ENCODE data around the gene FCER1G.

The FCER1G gene

GRCh38 chr1:161215076-161215475 is at the start of gene FCER1G:
TSS of gene FCER1G (plus strand) at chr1:161215295. CDS start at chr1:161215322, 27 bp downstream.
- no peak for DNase-seq (ENCODE audit: low read depth, low spot score)
- TF ChIP-seq, protein P1, sequence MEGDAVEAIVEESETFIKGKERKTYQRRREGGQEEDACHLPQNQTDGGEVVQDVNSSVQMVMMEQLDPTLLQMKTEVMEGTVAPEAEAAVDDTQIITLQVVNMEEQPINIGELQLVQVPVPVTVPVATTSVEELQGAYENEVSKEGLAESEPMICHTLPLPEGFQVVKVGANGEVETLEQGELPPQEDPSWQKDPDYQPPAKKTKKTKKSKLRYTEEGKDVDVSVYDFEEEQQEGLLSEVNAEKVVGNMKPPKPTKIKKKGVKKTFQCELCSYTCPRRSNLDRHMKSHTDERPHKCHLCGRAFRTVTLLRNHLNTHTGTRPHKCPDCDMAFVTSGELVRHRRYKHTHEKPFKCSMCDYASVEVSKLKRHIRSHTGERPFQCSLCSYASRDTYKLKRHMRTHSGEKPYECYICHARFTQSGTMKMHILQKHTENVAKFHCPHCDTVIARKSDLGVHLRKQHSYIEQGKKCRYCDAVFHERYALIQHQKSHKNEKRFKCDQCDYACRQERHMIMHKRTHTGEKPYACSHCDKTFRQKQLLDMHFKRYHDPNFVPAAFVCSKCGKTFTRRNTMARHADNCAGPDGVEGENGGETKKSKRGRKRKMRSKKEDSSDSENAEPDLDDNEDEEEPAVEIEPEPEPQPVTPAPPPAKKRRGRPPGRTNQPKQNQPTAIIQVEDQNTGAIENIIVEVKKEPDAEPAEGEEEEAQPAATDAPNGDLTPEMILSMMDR (IDR thresholded peaks at IDR 0.05; ENCODE audit: low read depth, low read length): no peak
- in situ Hi-C loops (cut with HindIII; ENCODE audit: low sequenced_read_pairs): loop anchor here (25.0 kb wide), 1 partner anchor 147 kb away; the partner anchor contains the start of gene CFAP126
- no peak within 1 kb of the TSS for H3K4me3 ChIP-seq (ENCODE audit: low read depth, low read length)

DNA sequence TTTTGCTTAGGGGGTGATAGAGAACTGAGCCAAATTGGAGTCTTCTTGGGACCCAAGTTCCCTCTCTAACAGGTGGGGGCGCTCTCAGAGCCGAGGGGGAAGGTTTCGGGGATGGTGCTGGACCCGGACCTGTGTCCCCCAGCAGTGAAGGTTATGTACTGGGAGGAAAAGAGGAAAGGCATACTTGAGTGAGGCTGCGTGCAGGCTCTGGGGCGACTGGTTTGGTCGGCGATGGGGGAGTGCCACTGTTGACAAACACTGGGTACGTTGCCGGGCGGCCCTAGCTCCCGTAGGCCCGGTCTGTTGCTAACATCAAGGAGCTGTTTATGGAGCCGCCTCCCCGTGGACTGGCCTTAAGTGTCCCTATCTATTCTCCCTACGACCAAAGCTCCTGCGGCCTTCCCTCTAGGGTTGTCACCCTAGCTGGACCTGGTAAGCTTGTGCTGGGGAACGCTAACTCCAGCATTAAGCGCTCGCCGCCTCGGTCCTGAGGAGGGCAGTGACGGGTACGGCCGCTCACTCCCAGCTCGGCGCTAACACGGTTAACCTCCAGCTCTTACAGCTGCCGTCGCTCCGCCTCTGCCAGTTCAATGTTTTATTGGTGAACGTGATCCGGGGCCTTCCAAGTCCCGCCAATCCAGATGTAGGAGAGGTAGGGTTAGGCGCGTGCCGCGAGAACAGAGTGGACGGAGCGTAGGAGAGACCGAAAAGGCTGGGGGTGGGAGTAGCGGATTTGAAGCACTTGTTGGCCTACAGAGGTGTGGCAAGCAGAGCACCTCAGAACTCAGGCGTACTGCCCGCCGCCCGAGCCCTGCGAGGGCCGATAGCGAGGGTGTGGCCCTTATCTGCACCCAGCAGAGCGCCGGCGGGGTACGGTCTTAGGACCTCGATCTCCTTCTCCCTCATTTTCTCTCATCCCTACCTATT is 49.1 kb upstream of the FCER1G start, which contains the start of gene PPOX:
PPOX (plus strand) TSS at position 685 of the 927 bp plus-strand sequence. CDS start 422 bp downstream, outside the sequence.
- H3K4me3 ChIP-seq (ENCODE audit: low read depth, low read length): peak within 1 kb of the TSS; percentile 79
- TF ChIP-seq, protein P1 (IDR thresholded peaks at IDR 0.05; ENCODE audit: low read depth, low read length): peak; percentile 64
- peak; percentile 99 for DNase-seq (ENCODE audit: low read depth, low spot score)
- in situ Hi-C loops (cut with HindIII; ENCODE audit: low sequenced_read_pairs): no loop called here

GRCh38 chr1:161166669-161167548 is 48.2 kb upstream of the FCER1G start:
- H3K4me3 ChIP-seq (ENCODE audit: low read depth, low read length): peak overlapping the region; percentile 79
- in situ Hi-C loops (cut with HindIII; ENCODE audit: low sequenced_read_pairs): no loop called here
- TF ChIP-seq, protein P1 (IDR thresholded peaks at IDR 0.05; ENCODE audit: low read depth, low read length): no peak
- no peak for DNase-seq (ENCODE audit: low read depth, low spot score)

DNA sequence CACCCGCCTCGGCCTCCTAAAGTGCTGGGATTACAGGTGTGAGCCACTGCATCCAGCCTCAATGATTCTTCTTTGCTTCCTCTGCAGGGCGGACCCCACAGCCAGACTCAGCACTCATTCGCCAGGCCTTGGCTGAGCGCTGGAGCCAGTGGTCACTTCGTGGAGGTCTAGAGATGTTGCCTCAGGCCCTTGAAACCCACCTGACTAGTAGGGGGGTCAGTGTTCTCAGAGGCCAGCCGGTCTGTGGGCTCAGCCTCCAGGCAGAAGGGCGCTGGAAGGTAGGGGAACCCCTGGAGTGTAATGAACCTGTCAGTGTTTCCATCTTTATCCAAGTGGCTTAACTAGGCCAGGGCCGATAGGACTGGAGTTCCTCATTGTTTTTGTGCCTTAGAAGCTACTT is 46.2 kb upstream of the FCER1G start:
- in situ Hi-C loops (cut with HindIII; ENCODE audit: low sequenced_read_pairs): no loop called here
- TF ChIP-seq, protein P1 (IDR thresholded peaks at IDR 0.05; ENCODE audit: low read depth, low read length): no peak
- no peak overlapping the region for H3K4me3 ChIP-seq (ENCODE audit: low read depth, low read length)
- DNase-seq (ENCODE audit: low read depth, low spot score): no peak

GRCh38 chr1:161171191-161171590 is 43.9 kb upstream of the FCER1G start:
- in situ Hi-C loops (cut with HindIII; ENCODE audit: low sequenced_read_pairs): no loop called here
- TF ChIP-seq, protein P1 (IDR thresholded peaks at IDR 0.05; ENCODE audit: low read depth, low read length): peak; percentile 33
- no peak for DNase-seq (ENCODE audit: low read depth, low spot score)
- no peak overlapping the region for H3K4me3 ChIP-seq (ENCODE audit: low read depth, low read length)

DNA sequence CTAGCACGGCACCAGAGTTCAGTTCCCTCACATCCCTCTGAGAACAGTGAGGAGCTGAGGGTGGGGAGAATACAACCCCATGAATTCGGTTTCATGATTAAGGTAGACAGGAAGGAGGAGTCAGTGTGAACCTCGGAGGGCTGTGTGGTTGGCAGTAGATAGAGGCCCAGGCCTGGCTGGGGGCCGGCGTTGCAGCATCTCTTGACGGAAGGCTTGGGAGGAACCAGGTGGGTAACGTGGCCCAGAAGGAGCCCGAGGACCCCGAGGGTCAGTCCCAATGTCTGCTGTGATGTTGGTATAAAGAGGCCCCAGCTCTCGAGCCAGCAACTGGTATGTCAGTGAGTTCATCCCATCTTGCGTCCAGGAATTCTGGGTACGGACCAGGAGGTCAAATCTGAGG is 43.4 kb upstream of the FCER1G start:
- no peak overlapping the region for H3K4me3 ChIP-seq (ENCODE audit: low read depth, low read length)
- in situ Hi-C loops (cut with HindIII; ENCODE audit: low sequenced_read_pairs): no loop called here
- TF ChIP-seq, protein P1 (IDR thresholded peaks at IDR 0.05; ENCODE audit: low read depth, low read length): no peak
- DNase-seq (ENCODE audit: low read depth, low spot score): no peak
